Eye (tissue), 1 donor: ENCODE results near the gene ABTB2.

Experiments
- DNase-seq: peaks from one replicate; pipeline ENCODE4 v3.0.0-alpha.2; 2015

The ABTB2 gene

DNA sequence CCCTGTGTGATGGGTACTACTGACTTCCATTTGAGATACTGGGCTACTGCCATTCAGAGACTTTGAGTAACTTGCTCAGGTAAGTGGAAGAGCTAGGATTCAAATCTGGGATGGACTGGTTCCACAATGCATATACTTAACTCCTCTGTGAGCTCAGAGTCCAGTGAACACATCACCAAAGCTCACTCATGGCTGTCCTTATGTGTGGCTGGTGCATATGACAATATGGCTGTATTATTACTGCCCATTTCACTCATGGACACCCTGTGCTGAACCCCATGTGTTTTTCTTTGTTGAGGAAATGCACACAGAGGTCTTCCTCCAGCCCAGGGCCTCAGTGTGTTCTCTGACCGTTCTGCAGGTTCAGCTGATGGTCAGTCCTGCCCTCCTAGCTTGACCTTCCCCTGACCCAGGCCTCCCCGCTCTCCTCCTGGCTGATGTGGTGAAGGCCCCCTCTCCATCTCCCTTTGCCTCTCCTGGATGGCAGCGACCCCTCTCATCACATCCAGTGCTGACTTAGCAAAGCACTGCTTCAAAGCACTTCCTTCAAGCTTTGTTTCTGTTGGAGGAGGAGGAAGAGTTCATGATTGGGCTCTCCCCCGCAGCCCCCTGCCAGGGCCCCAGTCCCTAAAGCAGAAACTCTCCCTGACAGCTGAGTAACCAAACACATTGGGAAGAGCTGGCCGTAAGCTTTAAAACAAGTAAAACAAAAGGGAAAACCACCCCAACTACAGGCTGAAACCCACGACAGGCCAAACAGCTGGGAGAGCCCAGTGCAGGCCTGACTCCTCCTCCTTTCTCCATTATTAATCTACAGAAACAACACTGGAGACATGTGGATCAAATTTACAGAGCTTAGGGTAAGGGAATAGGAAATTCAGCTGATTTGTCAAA is 151.2 kb downstream of the ABTB2 start:
- peak; percentile 89 for DNase-seq

DNA sequence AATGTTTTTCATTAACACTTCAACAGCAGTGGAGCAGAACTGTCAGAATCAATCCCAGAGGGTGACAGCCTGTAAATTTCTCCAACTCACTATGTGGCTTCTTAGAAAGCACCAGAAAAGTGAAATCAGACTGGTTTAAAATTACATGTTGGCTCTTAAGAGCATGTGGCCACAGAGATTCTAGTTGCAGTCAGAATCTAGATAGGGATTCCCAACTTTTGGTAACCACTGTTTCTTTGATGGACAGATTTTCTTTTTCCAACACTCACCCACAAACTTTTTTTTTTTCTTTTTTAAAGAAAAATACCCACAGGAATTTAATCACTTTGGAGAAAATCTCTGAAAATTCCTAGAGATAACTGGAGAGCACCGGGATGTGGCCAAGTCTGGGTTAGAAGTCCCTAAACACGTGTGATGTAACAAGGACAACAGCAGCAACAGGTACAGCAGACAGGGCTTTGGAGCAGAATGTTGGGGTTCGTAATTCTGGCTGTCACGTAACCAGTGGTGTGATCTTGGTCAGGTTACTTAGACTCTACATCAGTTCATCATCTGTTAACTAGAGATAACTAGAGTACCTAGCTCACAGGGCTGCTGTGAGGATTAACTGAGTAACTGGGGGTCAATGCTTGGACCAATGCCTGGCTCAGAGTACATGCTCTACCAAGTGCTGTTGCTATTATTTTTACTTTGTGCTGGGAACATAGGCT is 152.3 kb downstream of the ABTB2 start:
- no peak for DNase-seq

DNA sequence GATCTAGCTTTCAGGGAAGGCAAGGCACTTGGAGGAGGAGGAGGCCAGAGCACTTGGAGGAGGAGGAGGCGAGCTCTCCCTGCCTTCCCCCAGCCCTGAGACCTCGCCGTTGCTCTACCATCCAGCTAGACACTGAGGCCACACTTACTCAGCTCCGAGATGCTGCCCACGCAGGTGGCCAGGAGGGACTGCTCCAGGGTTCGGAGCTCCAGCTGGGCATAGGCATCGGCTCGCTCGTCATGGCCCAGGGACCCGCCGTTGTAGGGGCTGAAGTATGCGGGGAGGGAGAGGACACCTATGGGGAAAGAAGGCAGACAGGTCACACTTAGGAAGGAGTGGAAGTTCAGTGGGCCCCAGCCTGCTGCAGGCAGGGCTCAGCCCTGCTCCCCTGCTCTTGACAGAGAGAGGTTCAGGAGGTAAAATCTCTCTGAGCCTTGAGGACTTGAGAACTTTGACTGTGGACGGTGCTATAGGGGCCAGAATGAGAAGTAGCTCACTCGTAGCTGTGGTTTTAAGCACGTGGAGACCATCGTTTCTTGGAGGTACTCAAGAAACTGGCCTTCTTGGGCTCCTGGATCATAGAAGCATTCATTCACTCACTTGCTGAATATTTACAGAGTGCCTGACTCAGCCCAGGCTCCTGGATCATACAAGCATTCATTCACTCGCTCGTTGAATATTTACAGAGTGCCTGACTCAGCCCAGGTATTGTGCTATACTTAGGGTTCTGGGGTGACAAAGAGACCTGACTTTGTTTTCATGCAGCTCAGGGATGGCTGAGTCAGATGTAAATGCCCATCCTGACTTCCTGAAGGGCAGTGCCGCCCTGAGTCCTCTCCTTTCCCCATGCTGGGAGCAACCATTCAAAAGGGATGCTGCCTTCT is 153.2 kb downstream of the ABTB2 start:
- DNase-seq, result no peak

DNA sequence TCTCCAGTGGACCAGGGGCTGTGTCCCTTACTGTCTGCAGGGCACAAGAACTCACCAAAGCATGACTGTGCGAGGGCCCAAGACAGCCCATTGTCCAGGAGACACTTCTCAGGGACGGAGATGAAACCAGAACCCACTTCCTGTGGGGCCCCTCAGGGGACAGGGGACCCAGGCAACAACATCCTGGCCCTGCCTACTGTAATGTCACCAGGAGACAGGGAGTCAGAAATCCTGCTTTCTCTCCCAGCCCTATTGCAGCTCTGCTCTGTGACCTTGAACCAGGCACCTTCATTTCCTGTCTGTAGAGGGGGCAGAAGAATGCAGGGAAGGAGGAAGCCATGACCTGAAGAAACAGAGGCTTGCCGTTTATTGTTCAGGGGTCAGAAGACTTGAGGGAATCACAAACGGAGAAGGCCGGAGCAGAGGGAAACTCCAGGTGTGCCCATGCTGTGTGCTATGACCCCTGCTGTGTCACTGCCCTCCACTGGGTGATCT is 154.4 kb downstream of the ABTB2 start:
- no peak for DNase-seq

DNA sequence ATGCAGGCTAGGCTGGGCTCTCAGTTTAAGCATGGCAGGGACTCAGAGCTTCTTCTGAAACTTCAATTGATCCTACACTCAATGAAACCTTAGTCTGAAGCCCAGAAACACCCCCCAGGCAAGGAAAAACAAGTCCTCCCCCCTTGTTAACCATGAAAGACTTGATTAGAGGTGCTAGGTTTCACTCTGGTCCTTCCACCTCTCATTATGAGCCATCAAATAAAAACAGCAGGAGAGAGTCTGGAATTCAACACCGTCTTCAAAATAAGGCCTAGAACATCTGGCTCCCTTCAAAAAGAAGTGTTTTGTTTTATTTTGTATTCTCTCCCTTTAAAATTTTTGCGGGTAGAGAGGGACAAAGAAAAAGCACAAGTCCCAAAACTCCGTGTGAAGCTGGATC is 156.7 kb downstream of the ABTB2 start:
- no peak for DNase-seq

DNA sequence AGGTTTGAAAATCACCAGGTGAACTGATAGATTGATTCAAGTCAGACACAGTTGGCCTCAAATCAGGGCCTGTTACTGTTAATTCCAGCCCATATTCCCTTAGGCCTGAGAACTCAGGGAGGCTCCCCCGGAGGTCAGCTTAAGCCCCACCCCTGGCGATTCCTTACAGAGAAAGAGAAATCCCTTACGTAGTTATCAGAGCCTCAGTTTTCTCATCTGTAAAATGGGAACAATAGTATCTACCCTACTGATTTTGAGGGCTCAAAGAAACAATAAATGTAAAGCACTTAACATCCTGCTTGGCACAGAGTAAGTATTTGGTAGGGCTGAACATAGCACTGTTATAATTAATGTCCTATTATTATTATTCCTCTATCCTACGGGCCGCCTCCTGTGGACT is 158.3 kb downstream of the ABTB2 start:
- DNase-seq, result no peak

DNA sequence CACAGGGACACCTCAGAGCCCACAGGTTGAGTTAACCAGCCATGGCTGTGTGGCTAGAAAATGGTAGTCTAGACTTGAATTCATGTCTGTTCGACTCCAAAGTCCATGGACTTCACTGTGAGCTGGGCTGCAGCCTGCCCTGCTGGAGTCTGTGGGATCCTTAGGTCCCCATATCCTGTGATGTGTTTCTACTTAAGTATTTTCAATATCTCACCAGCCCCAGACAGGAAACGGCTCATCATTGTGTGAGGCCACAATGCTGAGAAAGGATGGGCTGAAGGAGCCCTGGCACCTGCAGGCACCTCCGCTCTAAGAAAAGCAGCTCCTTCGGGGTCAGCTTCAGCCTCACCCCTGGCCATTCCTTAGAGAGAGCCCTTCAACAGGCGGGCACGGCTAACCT is 159.3 kb downstream of the ABTB2 start:
- no peak for DNase-seq

DNA sequence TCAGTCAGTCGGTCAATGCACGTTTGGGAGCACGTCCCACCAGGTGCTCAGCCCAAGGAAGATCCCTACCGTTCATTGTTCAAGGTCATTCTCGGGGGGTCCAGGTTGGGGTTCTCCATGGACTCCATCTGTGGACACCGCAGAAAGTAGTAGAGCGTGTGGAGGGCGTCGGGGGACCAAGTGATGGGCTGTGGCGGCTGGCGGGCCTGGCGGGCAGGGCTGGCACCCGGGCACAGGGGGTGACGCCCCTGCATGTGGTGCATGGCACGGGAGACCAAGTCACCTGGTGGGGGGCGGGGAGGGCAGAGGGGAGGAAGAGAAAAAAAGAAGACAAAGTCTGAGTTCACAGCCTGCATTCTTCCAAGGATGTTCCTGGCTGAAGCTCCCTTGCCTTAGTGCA is 160.6 kb downstream of the ABTB2 start:
- DNase-seq, result no peak

DNA sequence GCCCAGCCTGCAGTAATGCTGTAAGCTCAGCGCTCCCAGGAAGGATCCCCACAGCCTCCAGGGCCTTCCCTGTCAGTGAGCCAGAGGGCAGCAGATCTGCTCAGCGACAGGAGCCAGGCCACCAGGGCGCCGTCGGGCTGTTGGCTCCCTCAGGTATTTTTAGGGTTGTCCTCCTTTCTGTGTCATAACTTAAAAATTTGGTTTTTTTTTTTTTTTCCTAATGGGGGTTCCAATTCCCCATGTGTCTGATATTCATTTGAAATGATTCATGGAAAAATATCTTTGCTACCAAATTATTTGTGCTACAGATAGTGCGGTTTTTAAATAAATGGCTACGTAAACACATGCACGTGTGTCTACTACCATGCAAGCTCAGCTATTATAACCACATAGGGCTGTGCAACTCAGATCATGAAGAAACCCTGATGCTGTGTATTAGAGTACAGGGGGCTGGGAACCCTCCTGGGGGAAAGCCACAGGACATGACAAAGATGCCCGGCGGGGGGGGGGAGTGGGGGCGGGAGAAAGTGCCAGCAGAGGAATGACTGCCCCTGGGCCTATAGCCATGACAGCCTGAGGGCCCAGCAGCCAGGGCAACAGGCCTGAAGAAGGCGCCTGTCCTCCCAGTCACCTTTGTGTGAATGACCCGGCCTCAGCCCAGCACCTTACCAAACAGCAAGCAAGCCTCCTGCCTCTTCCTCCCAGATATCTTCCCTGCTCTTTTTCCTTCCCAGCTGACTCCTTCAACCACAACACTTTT is 163.1 kb downstream of the ABTB2 start:
- DNase-seq, result no peak

DNA sequence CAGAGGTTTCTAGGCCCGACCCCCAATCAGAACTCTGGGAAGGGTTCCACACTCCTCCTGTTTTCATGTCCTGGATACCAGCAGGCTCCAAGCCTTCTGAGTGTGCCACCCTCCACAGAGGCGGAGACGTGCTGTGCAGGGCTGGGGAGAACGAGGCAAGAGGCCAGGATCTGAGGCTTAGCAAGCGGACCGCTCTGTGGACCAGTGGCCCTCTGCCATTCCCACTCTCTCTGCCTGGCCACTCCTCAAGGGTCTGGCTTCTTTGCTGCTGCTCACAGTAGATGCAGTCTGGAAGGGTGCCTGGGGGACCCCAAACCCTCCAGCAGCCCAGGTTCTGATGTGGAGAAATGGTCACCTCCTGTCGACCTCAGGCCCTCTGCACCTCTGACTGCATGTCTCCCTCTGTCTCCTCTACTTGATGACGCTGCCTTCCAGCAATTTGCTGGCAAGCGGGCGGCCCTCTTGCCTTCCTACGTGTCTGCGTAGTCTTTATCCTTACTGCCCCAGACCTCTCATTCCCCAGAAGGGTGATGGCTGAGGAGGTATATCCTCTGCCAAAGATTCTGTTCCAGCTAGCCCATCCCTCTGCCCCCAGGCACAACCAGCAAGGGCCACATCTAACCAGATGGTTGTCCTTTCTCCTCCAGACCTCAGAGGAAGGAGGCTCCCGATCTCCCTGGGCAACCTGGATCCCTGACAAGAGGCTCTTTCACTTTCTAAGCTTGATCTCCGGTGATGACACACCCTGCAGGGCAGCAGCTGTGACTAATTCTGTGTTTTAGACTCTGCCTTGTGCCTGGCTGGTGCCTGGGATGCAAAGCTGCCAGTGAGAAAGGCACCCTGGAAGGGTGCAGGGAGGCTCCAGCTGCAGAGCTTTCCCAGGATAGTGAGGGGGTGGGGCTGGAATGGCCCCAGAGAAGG is 165.1 kb downstream of the ABTB2 start:
- DNase-seq, result peak; percentile 62

DNA sequence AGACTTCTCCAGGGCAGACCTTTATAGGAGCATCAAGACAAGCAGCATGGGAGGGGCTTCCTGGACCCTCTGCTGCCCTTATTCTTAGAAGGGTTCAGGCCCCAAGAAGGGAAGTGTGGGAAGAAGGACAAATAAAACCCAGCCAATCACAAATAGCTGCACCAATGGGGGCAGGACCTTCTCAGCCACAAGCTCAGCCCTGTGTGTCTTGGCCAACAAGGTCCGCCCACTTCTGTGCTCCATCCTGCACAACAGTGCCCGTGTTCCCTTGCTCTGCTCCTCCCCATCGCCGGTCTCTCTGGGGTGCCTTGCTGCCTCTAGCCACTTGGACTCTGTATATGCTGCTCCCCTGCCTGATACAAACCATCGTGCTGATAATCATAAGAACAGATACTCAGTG is 166.2 kb downstream of the ABTB2 start:
- no peak for DNase-seq

DNA sequence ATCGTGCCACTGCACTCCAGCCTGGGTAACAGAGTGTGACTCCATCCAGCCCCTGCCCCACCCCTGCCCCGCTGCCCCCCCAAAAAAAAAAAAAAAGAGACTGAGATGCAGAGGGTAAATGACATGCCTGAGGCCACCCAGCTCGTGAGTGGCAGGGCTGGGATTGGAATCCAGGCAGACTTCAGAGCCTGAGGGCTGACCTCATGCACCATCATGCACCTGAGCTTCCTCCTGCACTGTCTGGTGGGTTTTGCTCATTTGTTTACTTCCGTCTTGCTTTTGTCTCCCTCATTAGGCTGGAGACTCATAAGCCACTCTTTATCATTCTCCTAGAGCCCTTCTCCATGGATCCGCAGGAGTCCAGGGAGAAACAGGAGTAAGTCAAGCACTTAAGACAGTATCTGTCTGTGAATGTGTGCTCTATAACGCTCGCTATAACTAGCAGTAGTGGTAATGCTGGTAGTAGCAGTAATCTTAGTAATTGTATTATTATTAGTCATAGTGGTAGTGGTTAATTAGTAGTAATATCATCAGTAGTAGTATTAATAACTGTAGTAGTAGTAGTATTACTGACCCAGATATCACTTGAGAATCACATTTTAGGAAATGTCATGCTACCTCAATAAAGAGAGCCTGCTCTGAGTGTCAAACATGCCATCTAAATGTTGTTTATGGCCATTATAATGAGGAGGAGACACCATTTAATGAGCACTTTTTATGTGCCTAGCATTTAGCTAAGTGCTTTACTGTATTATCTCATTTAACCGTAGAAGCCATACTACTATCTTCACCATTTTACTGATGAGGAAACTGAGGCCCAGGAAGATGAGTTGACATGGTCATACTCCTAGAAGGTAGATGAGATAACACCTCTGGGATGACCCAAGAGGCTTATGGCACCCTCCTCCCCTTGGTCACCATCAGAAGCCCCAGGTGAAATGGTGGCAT is 167.3 kb downstream of the ABTB2 start:
- no peak for DNase-seq

DNA sequence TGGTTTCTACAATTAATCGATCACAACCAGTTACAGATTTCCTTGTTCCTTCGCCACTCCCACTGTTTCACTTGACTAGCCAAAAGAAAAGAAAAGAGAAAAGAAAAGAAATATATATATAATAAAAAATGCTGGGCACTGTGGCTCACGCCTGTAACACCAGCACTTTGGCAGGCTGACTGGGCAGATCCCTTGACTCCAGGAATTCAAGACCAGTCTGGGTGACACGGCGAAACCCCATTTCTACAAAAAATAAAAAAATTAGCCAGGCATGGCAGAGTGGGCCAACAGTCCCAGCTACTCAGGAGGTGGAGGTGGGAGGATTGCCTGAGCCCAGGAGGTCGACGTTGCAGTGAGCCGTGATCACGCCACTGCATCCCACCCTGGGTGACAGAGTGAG is 168.6 kb downstream of the ABTB2 start:
- no peak for DNase-seq

DNA sequence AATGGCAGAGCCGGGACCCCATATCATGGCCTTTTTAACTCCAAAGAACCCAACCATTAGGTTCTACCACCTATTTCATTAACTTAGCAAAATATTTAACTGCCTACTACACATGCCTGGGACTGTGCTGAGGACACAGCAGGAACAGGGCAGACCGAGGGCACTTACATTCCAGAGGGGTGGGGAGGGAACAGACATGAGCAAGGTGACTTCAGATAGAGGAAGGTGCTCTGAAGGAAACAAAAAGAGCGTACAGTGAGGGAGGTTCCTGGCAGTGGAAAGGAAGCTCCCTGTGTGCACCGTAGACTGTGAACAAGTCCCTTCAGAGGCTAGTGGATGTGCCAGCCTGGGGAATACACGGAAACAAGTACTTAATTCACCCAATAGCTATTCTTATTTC is 169.6 kb downstream of the ABTB2 start:
- DNase-seq, result no peak

DNA sequence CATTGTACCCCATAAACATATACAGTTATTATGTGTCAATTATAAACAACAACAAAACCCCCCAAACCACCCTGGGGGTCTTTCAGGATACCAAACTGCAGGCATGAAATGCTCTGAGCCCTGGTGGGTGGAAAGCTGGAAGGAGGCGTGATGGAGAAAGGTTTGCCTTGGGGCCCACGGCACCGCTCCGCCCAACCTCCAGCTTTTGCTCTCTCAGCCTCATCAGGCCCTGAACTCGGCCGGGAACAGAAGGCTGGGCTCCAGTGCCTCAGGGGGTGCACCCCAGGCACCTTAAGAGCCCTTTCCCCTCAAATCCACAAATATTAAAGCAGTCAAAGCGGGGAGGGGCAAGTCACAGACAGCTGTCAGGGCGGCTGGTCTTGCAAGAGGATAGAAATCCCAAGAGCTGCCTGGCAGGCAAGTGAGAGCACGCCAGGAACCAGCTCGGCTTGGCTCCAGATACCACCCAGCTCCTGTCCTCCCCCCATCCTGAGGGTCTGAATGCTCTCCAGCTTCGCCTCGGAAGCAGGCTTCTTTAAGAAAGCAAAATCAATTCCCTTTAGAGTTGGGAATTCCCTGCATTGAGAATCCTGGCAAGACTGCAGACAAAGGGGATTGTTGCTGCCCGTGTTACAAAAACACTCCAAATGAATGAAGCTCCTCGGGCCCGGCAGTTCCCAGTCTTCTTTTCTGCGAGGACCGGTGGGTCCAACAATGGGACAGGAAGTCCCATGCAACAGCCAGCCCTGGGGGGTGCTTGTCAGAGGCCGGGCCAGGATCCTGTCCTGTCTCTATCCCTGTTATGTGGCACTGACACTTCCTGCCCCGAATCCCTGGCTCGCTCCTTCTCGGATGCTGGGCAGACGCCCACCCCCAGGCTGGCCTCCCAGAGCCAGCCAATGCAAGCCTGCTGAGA is 171.6 kb downstream of the ABTB2 start:
- peak; percentile 62 for DNase-seq

DNA sequence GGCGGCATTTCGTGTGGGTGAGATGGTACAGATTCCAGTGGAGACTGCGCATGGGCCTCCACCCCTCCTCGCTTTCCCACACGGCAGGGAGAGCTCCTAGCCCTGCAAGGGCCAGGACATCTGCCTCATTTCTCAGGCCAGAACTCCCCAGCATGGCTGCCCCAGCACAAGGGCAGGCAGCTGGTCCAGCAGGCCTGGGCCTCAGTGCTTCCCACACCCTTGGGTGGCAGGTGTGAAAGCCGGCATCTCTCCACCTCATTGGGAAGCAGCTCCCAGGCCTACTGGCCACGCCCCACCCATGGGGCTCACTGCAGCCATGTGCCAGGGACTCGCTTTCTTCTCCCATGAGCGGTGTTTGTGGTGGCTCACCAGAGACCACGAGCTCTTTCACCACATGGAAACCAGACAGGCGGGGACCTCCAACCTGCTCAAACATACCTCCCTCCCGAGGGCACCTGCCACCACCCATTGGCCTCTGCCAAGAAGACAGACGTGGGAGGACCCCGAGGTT is 173.2 kb downstream of the ABTB2 start:
- DNase-seq, result no peak

DNA sequence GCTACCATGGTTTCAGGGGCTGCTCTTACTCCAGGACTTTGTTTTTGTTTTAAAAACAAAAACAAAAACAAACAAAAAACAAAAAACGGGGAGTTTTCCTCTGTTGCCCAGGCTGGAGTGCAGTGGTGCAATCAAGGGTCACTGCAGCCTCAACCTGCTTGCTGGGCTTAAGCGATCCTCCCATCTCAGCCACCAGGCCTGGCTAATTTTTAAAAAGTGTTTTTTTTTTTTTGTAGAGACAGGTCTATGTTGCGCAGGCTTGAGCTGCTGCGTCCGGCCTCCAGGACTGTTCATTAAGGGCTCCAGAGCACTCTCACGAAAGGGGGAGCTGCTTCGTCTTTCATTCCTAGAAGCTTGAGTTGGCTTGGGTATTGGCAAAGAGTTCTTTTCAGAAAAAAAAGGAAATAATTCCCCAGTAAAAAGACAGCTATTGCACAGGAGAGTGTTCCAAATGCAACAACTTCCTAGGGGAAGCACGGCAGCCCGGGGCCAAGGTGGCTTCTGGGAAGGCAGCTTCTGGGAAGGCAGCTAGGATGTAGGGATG is 173.9 kb downstream of the ABTB2 start:
- no peak for DNase-seq

DNA sequence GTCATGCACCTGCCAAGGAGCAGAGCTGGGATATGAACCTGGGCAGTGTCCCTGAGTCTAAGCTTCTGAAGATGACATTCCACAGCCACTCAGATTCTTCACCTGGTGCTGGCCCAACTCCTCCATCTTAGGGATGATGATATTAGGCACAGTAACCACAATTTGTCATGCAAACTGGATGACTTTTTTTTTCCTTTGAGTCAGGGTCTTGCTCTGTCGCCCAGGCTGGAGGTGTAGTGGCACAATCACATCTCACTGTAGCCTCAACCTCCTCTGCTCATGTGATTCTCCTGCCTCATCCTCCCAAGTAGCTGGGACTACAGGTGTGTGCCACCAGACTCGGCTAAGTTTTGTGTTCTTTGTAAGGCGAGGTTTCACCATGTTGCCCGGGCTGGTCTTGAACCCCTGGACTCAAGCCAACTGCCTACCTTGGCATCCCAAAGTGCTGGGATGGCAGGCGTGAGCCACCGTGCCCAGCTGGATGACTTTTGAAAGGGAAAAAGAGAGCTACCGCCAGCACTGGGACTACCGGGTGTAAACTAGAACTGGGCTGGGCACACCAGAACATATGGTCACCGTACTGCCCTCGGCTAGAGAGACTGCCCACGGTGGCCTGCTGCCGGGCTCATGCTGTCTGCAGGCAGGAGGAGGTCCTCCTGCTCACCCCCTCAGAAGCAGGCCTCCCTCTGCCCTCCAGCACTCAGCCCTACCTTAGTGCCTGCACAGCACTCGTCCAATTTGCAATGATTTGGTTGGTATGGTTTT is 174.7 kb downstream of the ABTB2 start:
- DNase-seq, result no peak
